ENCODE results near the gene KCNQ1. TPM values are rescaled to one million over a fixed set of nuclear protein-coding genes. Genes with fewer than 3 reads are reported as not detected.

The KCNQ1 gene
- total and polyA plus RNA-seq, 9 of the 15 experiments (the other 6 are each of a cell fraction or from before 2014, with no cell fraction given), result 0.44 TPM; not detected in 8

DNA sequence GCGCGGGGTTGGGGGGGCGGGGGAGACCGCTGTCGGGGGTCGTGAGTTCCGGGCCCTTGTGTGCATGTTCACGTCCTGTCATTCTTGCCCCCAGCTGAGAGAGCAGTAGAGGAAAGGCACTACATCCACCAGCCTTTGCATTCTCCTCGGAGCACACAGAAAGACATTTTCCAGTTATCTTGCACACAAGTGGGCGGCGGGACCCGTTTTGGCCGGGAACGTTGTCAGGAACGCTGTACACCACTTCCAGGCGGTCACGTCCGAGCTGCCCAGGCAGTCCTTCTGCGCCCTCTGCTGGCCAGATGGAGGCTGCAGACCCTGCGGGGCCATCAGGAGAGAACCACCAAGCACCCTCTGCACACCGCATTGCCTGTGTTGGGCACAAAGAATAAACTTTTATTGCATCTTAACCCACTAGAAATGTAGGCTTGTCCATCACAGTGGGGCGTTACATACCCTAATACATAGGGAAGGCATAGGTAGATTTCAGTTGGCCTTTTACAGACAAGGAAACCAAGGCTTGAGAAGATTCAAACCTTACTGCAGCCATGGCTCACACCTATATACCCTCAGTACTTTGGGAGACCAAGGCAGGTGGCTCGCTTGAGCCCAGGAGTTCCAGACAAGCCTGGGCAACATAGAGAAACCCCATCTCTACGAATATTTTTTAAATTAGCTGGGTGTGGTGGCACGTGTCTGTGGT is 443.6 kb downstream of the KCNQ1 start (continued):
- TF ChIP-seq, protein P1, sequence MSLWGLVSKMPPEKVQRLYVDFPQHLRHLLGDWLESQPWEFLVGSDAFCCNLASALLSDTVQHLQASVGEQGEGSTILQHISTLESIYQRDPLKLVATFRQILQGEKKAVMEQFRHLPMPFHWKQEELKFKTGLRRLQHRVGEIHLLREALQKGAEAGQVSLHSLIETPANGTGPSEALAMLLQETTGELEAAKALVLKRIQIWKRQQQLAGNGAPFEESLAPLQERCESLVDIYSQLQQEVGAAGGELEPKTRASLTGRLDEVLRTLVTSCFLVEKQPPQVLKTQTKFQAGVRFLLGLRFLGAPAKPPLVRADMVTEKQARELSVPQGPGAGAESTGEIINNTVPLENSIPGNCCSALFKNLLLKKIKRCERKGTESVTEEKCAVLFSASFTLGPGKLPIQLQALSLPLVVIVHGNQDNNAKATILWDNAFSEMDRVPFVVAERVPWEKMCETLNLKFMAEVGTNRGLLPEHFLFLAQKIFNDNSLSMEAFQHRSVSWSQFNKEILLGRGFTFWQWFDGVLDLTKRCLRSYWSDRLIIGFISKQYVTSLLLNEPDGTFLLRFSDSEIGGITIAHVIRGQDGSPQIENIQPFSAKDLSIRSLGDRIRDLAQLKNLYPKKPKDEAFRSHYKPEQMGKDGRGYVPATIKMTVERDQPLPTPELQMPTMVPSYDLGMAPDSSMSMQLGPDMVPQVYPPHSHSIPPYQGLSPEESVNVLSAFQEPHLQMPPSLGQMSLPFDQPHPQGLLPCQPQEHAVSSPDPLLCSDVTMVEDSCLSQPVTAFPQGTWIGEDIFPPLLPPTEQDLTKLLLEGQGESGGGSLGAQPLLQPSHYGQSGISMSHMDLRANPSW (CRISPR knock-in tag; IDR thresholded peaks at IDR 0.05), result no peak
- TF ChIP-seq, protein P2, sequence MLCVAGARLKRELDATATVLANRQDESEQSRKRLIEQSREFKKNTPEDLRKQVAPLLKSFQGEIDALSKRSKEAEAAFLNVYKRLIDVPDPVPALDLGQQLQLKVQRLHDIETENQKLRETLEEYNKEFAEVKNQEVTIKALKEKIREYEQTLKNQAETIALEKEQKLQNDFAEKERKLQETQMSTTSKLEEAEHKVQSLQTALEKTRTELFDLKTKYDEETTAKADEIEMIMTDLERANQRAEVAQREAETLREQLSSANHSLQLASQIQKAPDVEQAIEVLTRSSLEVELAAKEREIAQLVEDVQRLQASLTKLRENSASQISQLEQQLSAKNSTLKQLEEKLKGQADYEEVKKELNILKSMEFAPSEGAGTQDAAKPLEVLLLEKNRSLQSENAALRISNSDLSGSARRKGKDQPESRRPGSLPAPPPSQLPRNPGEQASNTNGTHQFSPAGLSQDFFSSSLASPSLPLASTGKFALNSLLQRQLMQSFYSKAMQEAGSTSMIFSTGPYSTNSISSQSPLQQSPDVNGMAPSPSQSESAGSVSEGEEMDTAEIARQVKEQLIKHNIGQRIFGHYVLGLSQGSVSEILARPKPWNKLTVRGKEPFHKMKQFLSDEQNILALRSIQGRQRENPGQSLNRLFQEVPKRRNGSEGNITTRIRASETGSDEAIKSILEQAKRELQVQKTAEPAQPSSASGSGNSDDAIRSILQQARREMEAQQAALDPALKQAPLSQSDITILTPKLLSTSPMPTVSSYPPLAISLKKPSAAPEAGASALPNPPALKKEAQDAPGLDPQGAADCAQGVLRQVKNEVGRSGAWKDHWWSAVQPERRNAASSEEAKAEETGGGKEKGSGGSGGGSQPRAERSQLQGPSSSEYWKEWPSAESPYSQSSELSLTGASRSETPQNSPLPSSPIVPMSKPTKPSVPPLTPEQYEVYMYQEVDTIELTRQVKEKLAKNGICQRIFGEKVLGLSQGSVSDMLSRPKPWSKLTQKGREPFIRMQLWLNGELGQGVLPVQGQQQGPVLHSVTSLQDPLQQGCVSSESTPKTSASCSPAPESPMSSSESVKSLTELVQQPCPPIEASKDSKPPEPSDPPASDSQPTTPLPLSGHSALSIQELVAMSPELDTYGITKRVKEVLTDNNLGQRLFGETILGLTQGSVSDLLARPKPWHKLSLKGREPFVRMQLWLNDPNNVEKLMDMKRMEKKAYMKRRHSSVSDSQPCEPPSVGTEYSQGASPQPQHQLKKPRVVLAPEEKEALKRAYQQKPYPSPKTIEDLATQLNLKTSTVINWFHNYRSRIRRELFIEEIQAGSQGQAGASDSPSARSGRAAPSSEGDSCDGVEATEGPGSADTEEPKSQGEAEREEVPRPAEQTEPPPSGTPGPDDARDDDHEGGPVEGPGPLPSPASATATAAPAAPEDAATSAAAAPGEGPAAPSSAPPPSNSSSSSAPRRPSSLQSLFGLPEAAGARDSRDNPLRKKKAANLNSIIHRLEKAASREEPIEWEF (CRISPR knock-in tag; IDR thresholded peaks at IDR 0.05), result no peak
- TF ChIP-seq SETDB1 (IDR thresholded peaks at IDR 0.05; ENCODE audit: low read length) (no peak), NELFE (IDR thresholded peaks at IDR 0.05; ENCODE audit: insufficient read depth, insufficient read length) (no peak), SRSF9 (IDR thresholded peaks at IDR 0.05; ENCODE audit: borderline replicate concordance, low read depth, low read length) (no peak), HMG20A (CRISPR knock-in tag; conservative IDR thresholded peaks at IDR 0.05) (no peak), NCOA4 (IDR thresholded peaks at IDR 0.05; ENCODE audit: partially characterized antibody) (no peak)
- TF ChIP-seq, protein P3, sequence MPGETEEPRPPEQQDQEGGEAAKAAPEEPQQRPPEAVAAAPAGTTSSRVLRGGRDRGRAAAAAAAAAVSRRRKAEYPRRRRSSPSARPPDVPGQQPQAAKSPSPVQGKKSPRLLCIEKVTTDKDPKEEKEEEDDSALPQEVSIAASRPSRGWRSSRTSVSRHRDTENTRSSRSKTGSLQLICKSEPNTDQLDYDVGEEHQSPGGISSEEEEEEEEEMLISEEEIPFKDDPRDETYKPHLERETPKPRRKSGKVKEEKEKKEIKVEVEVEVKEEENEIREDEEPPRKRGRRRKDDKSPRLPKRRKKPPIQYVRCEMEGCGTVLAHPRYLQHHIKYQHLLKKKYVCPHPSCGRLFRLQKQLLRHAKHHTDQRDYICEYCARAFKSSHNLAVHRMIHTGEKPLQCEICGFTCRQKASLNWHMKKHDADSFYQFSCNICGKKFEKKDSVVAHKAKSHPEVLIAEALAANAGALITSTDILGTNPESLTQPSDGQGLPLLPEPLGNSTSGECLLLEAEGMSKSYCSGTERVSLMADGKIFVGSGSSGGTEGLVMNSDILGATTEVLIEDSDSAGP (CRISPR knock-in tag; IDR thresholded peaks at IDR 0.05), result no peak
- TF ChIP-seq, protein P4, sequence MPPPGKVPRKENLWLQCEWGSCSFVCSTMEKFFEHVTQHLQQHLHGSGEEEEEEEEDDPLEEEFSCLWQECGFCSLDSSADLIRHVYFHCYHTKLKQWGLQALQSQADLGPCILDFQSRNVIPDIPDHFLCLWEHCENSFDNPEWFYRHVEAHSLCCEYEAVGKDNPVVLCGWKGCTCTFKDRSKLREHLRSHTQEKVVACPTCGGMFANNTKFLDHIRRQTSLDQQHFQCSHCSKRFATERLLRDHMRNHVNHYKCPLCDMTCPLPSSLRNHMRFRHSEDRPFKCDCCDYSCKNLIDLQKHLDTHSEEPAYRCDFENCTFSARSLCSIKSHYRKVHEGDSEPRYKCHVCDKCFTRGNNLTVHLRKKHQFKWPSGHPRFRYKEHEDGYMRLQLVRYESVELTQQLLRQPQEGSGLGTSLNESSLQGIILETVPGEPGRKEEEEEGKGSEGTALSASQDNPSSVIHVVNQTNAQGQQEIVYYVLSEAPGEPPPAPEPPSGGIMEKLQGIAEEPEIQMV (tag; conservative IDR thresholded peaks at IDR 0.05; ENCODE audit: low read depth), result no peak
- TF ChIP-seq, protein P5, sequence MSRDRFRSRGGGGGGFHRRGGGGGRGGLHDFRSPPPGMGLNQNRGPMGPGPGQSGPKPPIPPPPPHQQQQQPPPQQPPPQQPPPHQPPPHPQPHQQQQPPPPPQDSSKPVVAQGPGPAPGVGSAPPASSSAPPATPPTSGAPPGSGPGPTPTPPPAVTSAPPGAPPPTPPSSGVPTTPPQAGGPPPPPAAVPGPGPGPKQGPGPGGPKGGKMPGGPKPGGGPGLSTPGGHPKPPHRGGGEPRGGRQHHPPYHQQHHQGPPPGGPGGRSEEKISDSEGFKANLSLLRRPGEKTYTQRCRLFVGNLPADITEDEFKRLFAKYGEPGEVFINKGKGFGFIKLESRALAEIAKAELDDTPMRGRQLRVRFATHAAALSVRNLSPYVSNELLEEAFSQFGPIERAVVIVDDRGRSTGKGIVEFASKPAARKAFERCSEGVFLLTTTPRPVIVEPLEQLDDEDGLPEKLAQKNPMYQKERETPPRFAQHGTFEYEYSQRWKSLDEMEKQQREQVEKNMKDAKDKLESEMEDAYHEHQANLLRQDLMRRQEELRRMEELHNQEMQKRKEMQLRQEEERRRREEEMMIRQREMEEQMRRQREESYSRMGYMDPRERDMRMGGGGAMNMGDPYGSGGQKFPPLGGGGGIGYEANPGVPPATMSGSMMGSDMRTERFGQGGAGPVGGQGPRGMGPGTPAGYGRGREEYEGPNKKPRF (IDR thresholded peaks at IDR 0.05; ENCODE audit: low read depth, low read length), result no peak
